Heart left ventricle (tissue), 16 donors: ENCODE data around the gene PHF21A. TPM values are rescaled to one million over a fixed set of nuclear protein-coding genes. Genes with fewer than 3 reads are reported as not detected.
A peak's percentile ranks its signal among the peaks of the same experiment; 100 is the strongest.

Experiments
- ATAC-seq, 4 donors: fragments of 200-7000 bp; cut with Tn5 transposase; one replicate each; pipeline ENCODE4 v1.9.1; 2020 to 2022; ENCODE audit warnings: moderate library complexity in 4 of 4, mild to moderate bottlenecking in 3 of 4, moderate number of reproducible peaks in 1 of 4
- DNase-seq, 5 donors: peaks; one replicate each; pipeline ENCODE4 v3.0.0-alpha.2; 2020
- H3K27ac ChIP-seq, 12 donors: fragments of 200-600 bp; sonication (generic) in 4 of 12; one replicate each; pipeline versions ENCODE4 v1.5.0 to v1.8.0; 2016 to 2022; ENCODE audit warnings: mild to moderate bottlenecking in 2 of 12
- H3K27me3 ChIP-seq, 9 donors: fragments of 200-600 bp; sonication (generic) in 2 of 9; one replicate each; pipeline versions ENCODE4 v1.5.1 to v1.8.0; 2016 to 2022; ENCODE audit warnings: mild to moderate bottlenecking in 3 of 9
- H3K36me3 ChIP-seq, 9 donors: fragments of 200-600 bp; sonication (generic) in 2 of 9; one replicate each; pipeline versions ENCODE4 v1.5.0 to v1.8.0; 2018 to 2022; ENCODE audit warnings: mild to moderate bottlenecking in 2 of 9
- H3K4me1 ChIP-seq, 12 donors: fragments of 200-600 bp; sonication (generic) in 4 of 12; one replicate each; pipeline versions ENCODE4 v1.5.0 to v1.8.0; 2016 to 2022; ENCODE audit warnings: mild to moderate bottlenecking in 3 of 12
- H3K4me3 ChIP-seq, 12 donors: fragments of 200-600 bp; sonication (generic) in 4 of 12; one replicate each; pipeline versions ENCODE4 v1.5.0 to v1.8.0; 2017 to 2022; ENCODE audit warnings: mild to moderate bottlenecking in 9 of 12, moderate library complexity in 4 of 12
- H3K9me3 ChIP-seq, 12 donors: fragments of 200-600 bp; sonication (generic) in 4 of 12; one replicate each; pipeline versions ENCODE4 v1.5.0 to v1.8.0; 2016 to 2022; ENCODE audit warnings: mild to moderate bottlenecking in 1 of 12
- POLR2A ChIP-seq, 2 donors: fragments of 450-650 bp; IDR thresholded peaks; one replicate each; pipeline ENCODE4 v1.6.1; 2017; ENCODE audit warnings: antibody characterized with exemption in 2 of 2, mild to moderate bottlenecking in 2 of 2, moderate library complexity in 2 of 2
- WGBS, 4 donors: extraction: QIAGEN DNeasy Blood & Tissue Kit in 2 of 4; methylation state at CpG; one replicate each; pipeline versions ENCODE4 v1.1.5 to v1.1.7; 2013 to 2018; 5-methylcytosine and 5-hydroxymethylcytosine counted together
- intact Hi-C, 10 donors: fragments of 100-400 bp; cut with DNase I; formaldehyde crosslinking; loops; one replicate each; pipeline versions ENCODE4 v1.11.1 to v1.14.2; 2022
- polyA plus RNA-seq, 2 donors: library from polyadenylated mRNA; stranded (reverse); fragments of 200-250 nt; gene quantifications; one replicate each; pipeline ENCODE4 v1.2.3, GENCODE V29; 2013
- total RNA-seq, 9 donors: library from RNA; depleted of rRNA in 2 of 9; stranded (reverse); fragments of >200 nt in 2 of 9; fragmentation: NEBNext Ultra II Directional in 3 of 9; extraction: Animal tissue kit (Norgen Biotek cat#: 25700) in 3 of 9; gene quantifications; one replicate each; pipeline versions ENCODE4 v1.1.0 to v1.2.4, GENCODE V29; 2016 to 2023
- TF ChIP-seq, protein P1 (sequence below), 12 donors: fragments of 200-600 bp; sonication (generic) in 4 of 12; IDR thresholded peaks; one replicate each; pipeline versions ENCODE4 v1.5.0 to v1.8.0; 2018 to 2022; ENCODE audit warnings: antibody characterized with exemption in 12 of 12, mild to moderate bottlenecking in 5 of 12
- donor health status: ischemic (EF 13 %, LVEDD 7.1; RV severe dilation, severe dysfunction).
- donor health status: healthy with polysubstance abuse.
- donor health status: DM: no; HTN: yes; CAD: no.
- donor health status: DM: no; HTN: no; CAD: no.
- donor health status: ischemic (EF 25% LVEDD 6.9; RV normal size, moderate dysfunction).
- donor health status: ischemic (EF 25% LVEDD 5.7; RV mildly dilated, moderate dysfunction).
- donor health status: healthy.
- donor health status: DM: yes; HTN: yes; CAD: no.
- donor health status: ischemic (EF 35%, LVEDD 5.7; RV mildly dilated, moderate dysfunction).
- donor health status: nonischemic (EF 11% LVEDD 7.7; RV severe dilation, severe dysfunction).
- donor health status: DM: yes; HTN: yes; CAD: no.
- donor health status: PGD.
- donor health status: ischemic (EF 29% LVEDD 5.4; RV normal size, mild dysfunction).
- donor health status: nonischemic (EF 23%, LVEDD 6.1; RV moderate dilation, normal function).

The PHF21A gene
- total and polyA plus RNA-seq, 11 donors, result 16.5 to 45.9 (median 36.1) TPM

DNA sequence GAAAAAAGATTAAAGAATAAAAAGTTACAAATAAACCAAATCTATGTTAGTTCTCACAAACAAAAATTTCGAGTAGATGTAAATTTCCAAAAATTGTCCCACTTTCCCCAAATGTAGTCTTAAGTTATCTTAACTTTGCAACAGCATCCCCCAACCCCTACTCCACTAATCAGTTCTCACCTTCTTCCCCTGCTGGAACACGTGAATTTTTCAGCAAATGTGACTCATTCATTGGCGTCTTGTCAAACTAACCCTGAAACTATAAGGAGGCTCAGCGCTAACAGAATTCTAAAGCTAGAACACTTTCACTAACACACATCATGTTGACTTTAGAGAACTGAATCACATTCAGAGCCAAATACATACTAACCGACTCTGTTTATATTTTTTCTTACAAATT, 46.1 kb downstream of the PHF21A start:
- WGBS, 4 donors, result 52 to 59% (median 54%) methylated on average over 5 of the region's 5 CpGs
- no peaks in the 10 kb centered on the region for H3K27me3 ChIP-seq
- no peak overlapping the region for H3K4me3 ChIP-seq
- no peak overlapping the region for H3K27ac ChIP-seq
- DNase-seq (no peak), ATAC-seq (no peak)
- TF ChIP-seq POLR2A (IDR thresholded peaks at IDR 0.05), result no peak
- TF ChIP-seq, protein P1, sequence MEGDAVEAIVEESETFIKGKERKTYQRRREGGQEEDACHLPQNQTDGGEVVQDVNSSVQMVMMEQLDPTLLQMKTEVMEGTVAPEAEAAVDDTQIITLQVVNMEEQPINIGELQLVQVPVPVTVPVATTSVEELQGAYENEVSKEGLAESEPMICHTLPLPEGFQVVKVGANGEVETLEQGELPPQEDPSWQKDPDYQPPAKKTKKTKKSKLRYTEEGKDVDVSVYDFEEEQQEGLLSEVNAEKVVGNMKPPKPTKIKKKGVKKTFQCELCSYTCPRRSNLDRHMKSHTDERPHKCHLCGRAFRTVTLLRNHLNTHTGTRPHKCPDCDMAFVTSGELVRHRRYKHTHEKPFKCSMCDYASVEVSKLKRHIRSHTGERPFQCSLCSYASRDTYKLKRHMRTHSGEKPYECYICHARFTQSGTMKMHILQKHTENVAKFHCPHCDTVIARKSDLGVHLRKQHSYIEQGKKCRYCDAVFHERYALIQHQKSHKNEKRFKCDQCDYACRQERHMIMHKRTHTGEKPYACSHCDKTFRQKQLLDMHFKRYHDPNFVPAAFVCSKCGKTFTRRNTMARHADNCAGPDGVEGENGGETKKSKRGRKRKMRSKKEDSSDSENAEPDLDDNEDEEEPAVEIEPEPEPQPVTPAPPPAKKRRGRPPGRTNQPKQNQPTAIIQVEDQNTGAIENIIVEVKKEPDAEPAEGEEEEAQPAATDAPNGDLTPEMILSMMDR (IDR thresholded peaks at IDR 0.05), result no peak
- H3K9me3 ChIP-seq, result no peaks in the 10 kb centered on the region
- H3K36me3 ChIP-seq, result peaks cover 0 to 47% (median 23%) of the 10 kb centered on the region in 9 donors
- intact Hi-C loops, result no loop called here
- peaks cover 0 to 31% (median 14%) of the 10 kb centered on the region in 12 donors for H3K4me1 ChIP-seq

DNA sequence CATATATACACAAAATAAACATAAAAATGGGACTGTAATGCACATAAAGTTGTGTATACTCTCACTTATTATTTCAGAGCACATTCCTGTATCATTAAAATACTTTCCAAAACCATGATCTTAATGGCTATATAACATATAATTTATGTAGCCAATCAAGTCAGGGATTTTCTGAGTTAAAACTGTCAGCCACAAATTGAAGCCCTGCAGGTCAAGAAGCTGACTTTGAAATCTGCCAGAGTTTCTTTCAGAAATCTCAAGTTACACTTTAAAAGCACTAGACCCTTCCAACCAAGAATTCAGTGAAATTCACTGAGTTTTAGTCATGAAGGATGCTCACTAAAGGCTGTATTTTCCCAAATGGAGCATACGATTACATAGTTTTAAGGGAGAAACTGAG, 47.6 kb downstream of the PHF21A start:
- no peak for ATAC-seq

DNA sequence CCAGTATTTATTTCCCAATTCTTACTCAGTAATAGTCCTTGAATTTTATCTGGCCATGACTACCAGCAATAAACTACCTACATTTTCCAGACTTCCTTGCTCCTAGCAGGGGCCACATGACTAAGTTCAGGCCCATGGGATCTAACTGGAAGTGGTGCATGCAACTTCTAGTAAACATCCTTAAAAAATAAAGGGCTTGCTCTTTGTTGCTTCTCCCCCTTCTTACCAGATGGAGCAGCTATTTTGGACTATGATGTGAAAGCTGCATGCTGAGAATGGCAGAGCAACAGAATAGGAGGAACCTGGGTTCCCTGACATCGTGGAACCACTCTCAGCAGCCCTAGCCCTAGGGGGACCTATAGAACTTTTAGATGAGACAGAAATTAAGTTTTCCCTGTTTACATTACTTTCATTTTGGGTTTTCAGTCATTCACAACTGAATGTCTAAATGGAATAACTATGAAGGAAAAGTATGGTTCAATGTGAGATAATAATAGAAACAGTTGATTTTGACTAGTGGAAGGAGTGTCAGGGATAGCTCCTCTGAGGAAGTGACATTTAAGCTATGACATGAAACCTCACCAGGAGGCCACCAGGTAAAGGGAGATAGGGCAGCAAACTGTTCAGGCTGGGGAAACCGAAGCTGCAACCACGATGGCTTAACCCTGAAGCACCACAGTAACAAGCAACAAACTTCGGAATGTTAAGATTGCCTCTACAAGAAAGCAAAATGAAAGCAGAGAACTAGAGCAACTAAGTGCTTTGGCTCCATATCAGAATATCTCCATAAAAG, 48.9 kb downstream of the PHF21A start:
- WGBS, 4 donors, result 43 to 66% (median 46%) methylated on average over 4 of the region's 4 CpGs
- DNase-seq, result peak in 1 of 5 donors; percentile 27
- intact Hi-C loops, result no loop called here
- peak in 3 of 4 donors; percentile 47 to 80 (median 54) for ATAC-seq
- Histone ChIP-seq H3K4me3 (no peak overlapping the region), H3K4me1 (peaks cover 0 to 32% (median 16%) of the 10 kb centered on the region in 12 donors), H3K27ac (peak overlapping the region in 10 of 12 donors; percentile 0 to 51 (median 19)), H3K27me3 (no peaks in the 10 kb centered on the region), H3K9me3 (no peaks in the 10 kb centered on the region), H3K36me3 (peaks cover 0 to 51% (median 17%) of the 10 kb centered on the region in 9 donors)
- no peak for TF ChIP-seq POLR2A (IDR thresholded peaks at IDR 0.05)
- TF ChIP-seq, protein P1 (IDR thresholded peaks at IDR 0.05), result no peak

More for the DNA sequence above, 47.6 kb downstream of the PHF21A start:
- H3K27ac ChIP-seq, result no peak overlapping the region
- 92 to 99% (median 96%) methylated on average over 1 of the region's 1 CpG for WGBS, 4 donors
- H3K27me3 ChIP-seq, result no peaks in the 10 kb centered on the region
- no peak overlapping the region for H3K4me3 ChIP-seq
- no peak for TF ChIP-seq POLR2A (IDR thresholded peaks at IDR 0.05)
- TF ChIP-seq, protein P1 (IDR thresholded peaks at IDR 0.05), result no peak
- no peaks in the 10 kb centered on the region for H3K9me3 ChIP-seq
- peaks cover 0 to 31% (median 14%) of the 10 kb centered on the region in 12 donors for H3K4me1 ChIP-seq
- H3K36me3 ChIP-seq, result peaks cover 0 to 54% (median 23%) of the 10 kb centered on the region in 9 donors
- intact Hi-C loops, result no loop called here
- DNase-seq, result no peak

DNA sequence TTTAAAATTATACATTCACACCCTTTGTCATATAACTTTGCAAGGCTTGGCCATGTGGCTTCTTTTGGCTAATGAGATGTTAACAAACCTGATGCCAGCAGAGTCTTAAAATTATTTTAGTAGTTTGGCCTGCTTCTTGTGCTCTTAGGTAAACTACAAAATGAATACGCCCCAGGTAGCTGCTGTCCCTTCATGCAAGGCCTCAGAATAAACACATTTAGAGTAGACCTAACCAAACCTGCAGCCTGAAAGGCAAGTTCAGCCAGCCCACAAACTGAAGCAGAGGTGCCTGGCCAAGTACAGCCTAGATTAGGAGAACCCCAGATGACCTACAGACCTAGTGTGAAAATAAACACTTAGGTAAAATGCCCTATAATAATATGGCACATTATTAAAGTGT, 50.2 kb downstream of the PHF21A start:
- no peak overlapping the region for H3K27ac ChIP-seq
- peaks cover 0 to 32% (median 16%) of the 10 kb centered on the region in 12 donors for H3K4me1 ChIP-seq
- no peaks in the 10 kb centered on the region for H3K9me3 ChIP-seq
- no peaks in the 10 kb centered on the region for H3K27me3 ChIP-seq
- intact Hi-C loops, result no loop called here
- WGBS, 4 donors, result 70 to 95% (median 88%) methylated on average over 1 of the region's 1 CpG
- no peak for ATAC-seq
- peaks cover 0 to 53% (median 15%) of the 10 kb centered on the region in 9 donors for H3K36me3 ChIP-seq
- H3K4me3 ChIP-seq, result no peak overlapping the region
- no peak for DNase-seq
- TF ChIP-seq, protein P1 (IDR thresholded peaks at IDR 0.05), result no peak
- no peak for TF ChIP-seq POLR2A (IDR thresholded peaks at IDR 0.05)
